Peyer's patch (tissue), 4 donors: ENCODE data around the gene GALNT2. TPM values are rescaled to one million over a fixed set of nuclear protein-coding genes. Genes with fewer than 3 reads are reported as not detected.

Source experiments
- DNase-seq, 3 donors: peaks; one replicate each; pipeline ENCODE4 v3.0.0-alpha.2; 2017 to 2019
- H3K27ac ChIP-seq, 4 donors: fragments of 200-600 bp; sonication (generic); one replicate each; pipeline ENCODE4 v1.5.1; 2016 to 2019
- H3K27me3 ChIP-seq, 2 donors: fragments of 200-600 bp; sonication (generic); one replicate each; pipeline ENCODE4 v1.5.1; 2019
- H3K36me3 ChIP-seq, 3 donors: fragments of 200-600 bp; sonication (generic); one replicate each; pipeline ENCODE4 v1.5.1; 2016 to 2019
- H3K4me1 ChIP-seq, 4 donors: fragments of 200-600 bp; sonication (generic); one replicate each; pipeline ENCODE4 v1.5.1; 2016 to 2019
- H3K4me3 ChIP-seq, 4 donors: fragments of 200-600 bp; sonication (generic); 1 replicate in 3 of 4; 2 replicates in 1 of 4; pipeline ENCODE4 v1.5.1; 2016 to 2019; ENCODE audit warnings: mild to moderate bottlenecking in 1 of 4
- H3K9me3 ChIP-seq, 4 donors: fragments of 200-600 bp; sonication (generic); one replicate each; pipeline ENCODE4 v1.5.1; 2016 to 2019; ENCODE audit warnings: mild to moderate bottlenecking in 1 of 4
- CTCF ChIP-seq, 6 experiments: fragments of 450-650 bp in 4 of 6; fragments of 200-600 bp in 2 of 6; sonication (generic) in 1 of 6; IDR thresholded peaks; one replicate each; pipeline ENCODE4 v1.5.1; 2017 to 2019; ENCODE audit warnings: antibody characterized with exemption in 6 of 6, mild to moderate bottlenecking in 3 of 6, moderate library complexity in 1 of 6
- POLR2A ChIP-seq, 2 donors: fragments of 450-650 bp; IDR thresholded peaks; one replicate each; pipeline ENCODE4 v1.5.1; 2017; ENCODE audit warnings: antibody characterized with exemption in 2 of 2, mild to moderate bottlenecking in 2 of 2, moderate library complexity in 2 of 2
- total RNA-seq, 4 donors: library from RNA; depleted of rRNA; stranded (reverse); fragments of >200 nt; gene quantifications; one replicate each; pipeline ENCODE4 v1.1.0, GENCODE V29; 2016

The GALNT2 gene
- total RNA-seq, 4 donors from 2014 or later = 36.3 to 52.5 (median 43.6) TPM

- Histone ChIP-seq H3K27ac (peak overlapping the region; percentile 18 to 29 (median 26)), H3K36me3 (no peaks in the 10 kb centered on the region), H3K27me3 (no peaks in the 10 kb centered on the region), H3K4me1 (peaks cover 0 to 3% (median 0%) of the 10 kb centered on the region in 4 donors), H3K4me3 (peak overlapping the region in 3 of 4 donors; percentile 3 to 27 (median 10)), H3K9me3 (no peaks in the 10 kb centered on the region)
- DNase-seq = peak in 1 of 3 donors; percentile 48
- no peak for TF ChIP-seq POLR2A (IDR thresholded peaks at IDR 0.05)
- TF ChIP-seq CTCF (IDR thresholded peaks at IDR 0.05) = no peak
Measured at GRCh38 chr1:230169454-230170152, 102.6 kb downstream of the GALNT2 start.

DNA sequence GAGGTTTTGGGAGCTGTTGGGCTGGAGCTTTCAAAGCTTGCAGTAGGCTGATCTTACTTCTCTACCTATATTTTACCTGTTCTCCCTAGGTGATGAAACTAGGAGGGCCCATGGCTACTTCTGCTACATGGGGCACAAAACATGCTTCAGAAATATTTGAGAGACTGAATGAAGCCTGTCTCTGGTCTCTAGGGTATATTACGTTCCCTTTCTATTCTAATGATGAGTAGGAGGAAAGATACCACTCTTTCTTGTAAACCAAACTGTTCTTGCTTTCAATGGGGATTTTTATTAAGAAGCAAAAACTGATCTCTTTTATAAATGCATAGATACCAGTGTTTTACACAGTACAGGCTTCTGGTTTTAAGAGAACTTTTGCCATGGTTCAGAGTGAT is 103.1 kb downstream of the GALNT2 start:
- H3K27ac ChIP-seq = peak overlapping the region in 3 of 4 donors; percentile 18 to 29 (median 24)
- no peaks in the 10 kb centered on the region for H3K36me3 ChIP-seq
- H3K4me1 ChIP-seq = peaks cover 0 to 8% (median 0%) of the 10 kb centered on the region in 4 donors
- no peak for DNase-seq
- H3K4me3 ChIP-seq = peak overlapping the region in 2 of 4 donors; percentile 3 to 27
- no peaks in the 10 kb centered on the region for H3K9me3 ChIP-seq
- no peak for TF ChIP-seq CTCF (IDR thresholded peaks at IDR 0.05)
- TF ChIP-seq POLR2A (IDR thresholded peaks at IDR 0.05) = no peak
- no peaks in the 10 kb centered on the region for H3K27me3 ChIP-seq

- H3K27ac ChIP-seq = peak overlapping the region in 2 of 4 donors; percentile 13 to 18
- DNase-seq = no peak
- no peaks in the 10 kb centered on the region for H3K36me3 ChIP-seq
- TF ChIP-seq POLR2A (IDR thresholded peaks at IDR 0.05) = no peak
- no peak for TF ChIP-seq CTCF (IDR thresholded peaks at IDR 0.05)
- H3K9me3 ChIP-seq = no peaks in the 10 kb centered on the region
- no peak overlapping the region for H3K4me3 ChIP-seq
- no peaks in the 10 kb centered on the region for H3K27me3 ChIP-seq
- peaks cover 0 to 8% (median 0%) of the 10 kb centered on the region in 4 donors for H3K4me1 ChIP-seq
Measured at GRCh38 chr1:230170622-230171021, 103.6 kb downstream of the GALNT2 start.

DNA sequence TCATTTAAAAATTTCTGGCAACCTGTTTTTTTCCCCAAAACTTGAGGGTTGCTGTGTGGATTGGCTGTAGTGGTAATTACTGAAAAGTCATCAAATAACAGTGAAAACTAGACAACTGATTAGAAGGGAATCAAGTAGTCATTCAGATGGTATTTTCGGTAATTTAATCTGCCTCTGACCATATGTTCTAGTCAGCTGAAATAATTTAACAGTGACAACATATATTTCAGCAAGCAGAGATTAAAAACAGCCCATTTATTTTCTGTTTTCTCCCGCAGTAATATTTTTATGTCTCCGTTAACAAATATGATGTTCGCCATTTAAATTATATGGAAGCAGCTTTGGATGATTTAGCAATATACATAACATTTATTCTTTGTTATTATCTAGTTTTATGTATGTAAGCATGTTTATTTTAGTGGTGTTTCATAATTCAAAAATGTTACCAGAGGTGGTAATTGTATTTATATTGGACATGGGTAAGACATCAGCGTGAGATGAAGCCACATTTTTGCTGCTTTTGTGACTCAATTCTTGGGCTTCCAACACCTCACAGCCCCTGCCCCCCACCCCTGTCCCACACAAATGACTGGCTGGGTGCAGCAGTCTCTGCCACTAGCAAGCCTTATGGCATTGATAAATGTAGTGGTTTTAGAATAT is 104.4 kb downstream of the GALNT2 start:
- peak in 1 of 3 donors; percentile 13 for DNase-seq
- Histone ChIP-seq H3K27me3 (no peaks in the 10 kb centered on the region), H3K9me3 (no peaks in the 10 kb centered on the region), H3K36me3 (no peaks in the 10 kb centered on the region), H3K4me1 (peaks cover 0 to 8% (median 0%) of the 10 kb centered on the region in 4 donors), H3K27ac (no peak overlapping the region), H3K4me3 (no peak overlapping the region)
- TF ChIP-seq POLR2A (IDR thresholded peaks at IDR 0.05) (no peak), CTCF (IDR thresholded peaks at IDR 0.05) (no peak)

DNA sequence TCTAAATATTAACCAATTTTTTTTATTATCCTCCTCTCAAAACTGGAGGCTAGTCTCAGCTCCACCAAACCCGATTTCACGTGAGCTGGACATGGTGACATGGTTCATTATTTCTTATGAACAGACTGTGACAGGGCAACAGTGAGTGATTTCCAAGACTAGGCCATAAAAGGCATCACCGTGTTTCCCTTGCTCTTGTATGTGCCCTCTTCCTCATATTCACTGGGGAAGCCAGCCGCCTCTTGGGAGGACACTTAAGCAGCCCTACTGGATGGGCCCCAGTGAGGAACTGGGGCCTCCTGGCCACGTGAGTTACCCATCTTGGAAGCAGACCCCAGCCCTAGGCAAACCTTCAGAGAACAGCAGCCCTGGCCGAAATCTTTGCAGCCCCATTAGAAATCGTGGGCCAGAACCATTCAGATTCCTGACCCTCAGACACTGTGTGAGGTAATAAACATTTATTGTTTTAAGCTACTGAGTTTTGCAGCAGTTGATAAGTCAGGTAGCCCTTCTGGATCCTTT is 105.0 kb downstream of the GALNT2 start:
- no peaks in the 10 kb centered on the region for H3K27me3 ChIP-seq
- no peak overlapping the region for H3K27ac ChIP-seq
- TF ChIP-seq CTCF (IDR thresholded peaks at IDR 0.05) = no peak
- TF ChIP-seq POLR2A (IDR thresholded peaks at IDR 0.05) = no peak
- DNase-seq = peak in 1 of 3 donors; percentile 41
- no peak overlapping the region for H3K4me3 ChIP-seq
- H3K4me1 ChIP-seq = peaks cover 0 to 12% (median under 1%) of the 10 kb centered on the region in 4 donors
- H3K9me3 ChIP-seq = no peaks in the 10 kb centered on the region
- no peaks in the 10 kb centered on the region for H3K36me3 ChIP-seq
